ENCODE measurements around the gene UPF1.

The UPF1 gene

DNA sequence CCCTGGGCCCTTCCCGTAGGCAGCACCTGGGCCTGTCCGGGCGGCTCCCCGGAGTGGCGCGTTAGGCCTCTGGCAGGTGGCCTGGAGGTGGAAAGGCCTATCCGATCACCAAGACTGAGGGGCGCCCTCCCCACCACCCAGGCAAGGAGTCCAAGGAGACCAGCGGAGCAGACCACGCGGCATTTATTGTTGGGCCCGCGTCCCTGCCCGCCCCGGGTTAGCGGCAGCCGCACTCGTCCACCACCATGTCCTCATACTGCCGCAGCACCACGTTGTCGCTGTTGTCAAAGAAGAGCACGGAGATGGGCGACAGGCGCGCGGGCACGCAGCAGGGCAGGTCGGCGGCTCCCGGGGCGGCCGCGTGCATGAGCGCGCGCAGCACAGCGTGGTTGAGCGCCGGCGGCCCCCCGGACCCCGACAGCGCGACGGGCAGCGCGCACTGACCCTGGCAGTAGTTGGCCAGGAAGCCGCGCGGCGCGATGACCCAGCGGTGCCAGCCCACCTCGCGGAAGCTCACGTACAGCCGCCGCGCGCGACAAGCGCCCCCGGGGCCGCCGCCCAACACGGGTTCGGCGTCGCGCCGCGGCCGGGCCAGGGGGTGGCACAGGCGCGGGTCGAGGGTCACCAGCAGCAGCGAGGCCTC is 36.7 kb downstream of the UPF1 start:
- Histone ChIP-seq H3K36me3 (ENCODE audit: control insufficient read depth, insufficient read depth, low read length) (peaks cover 41% of the 10 kb centered on the region), H3K4me1 (ENCODE audit: control insufficient read depth, insufficient read depth, low read length) (peaks cover 10% of the 10 kb centered on the region; the same call in 1 of the 2 replicates), H3K27me3 (ENCODE audit: control insufficient read depth, insufficient read depth, low read length) (no peaks in the 10 kb centered on the region), H3K4me3 (ENCODE audit: low read depth, low read length) (no peak overlapping the region), H3K9ac (ENCODE audit: low read length) (no peak overlapping the region), H3K9me3 (ENCODE audit: control insufficient read depth, insufficient read depth, low read depth, low read length) (no peaks in the 10 kb centered on the region), H3K27ac (ENCODE audit: low read depth, low read length) (no peak overlapping the region)

GRCh38 chr19:18869023-18869618 is 37.4 kb downstream of the UPF1 start:
- peaks cover 35% of the 10 kb centered on the region for H3K36me3 ChIP-seq (ENCODE audit: control insufficient read depth, insufficient read depth, low read length)

GRCh38 chr19:18869781-18870530 is 38.2 kb downstream of the UPF1 start:
- Histone ChIP-seq H3K4me1 (ENCODE audit: control insufficient read depth, insufficient read depth, low read length) (peaks cover 10% of the 10 kb centered on the region; the same call in 1 of the 2 replicates), H3K36me3 (ENCODE audit: control insufficient read depth, insufficient read depth, low read length) (peaks cover 29% of the 10 kb centered on the region), H3K4me3 (ENCODE audit: low read depth, low read length) (peak overlapping the region; percentile 16; the same call in 1 of the 2 replicates), H3K9ac (ENCODE audit: low read length) (no peak overlapping the region), H3K27ac (ENCODE audit: low read depth, low read length) (no peak overlapping the region), H3K27me3 (ENCODE audit: control insufficient read depth, insufficient read depth, low read length) (no peaks in the 10 kb centered on the region), H3K9me3 (ENCODE audit: control insufficient read depth, insufficient read depth, low read depth, low read length) (no peaks in the 10 kb centered on the region)

More at GRCh38 chr19:18869023-18869618, 37.4 kb downstream of the UPF1 start:
- H3K27me3 ChIP-seq (ENCODE audit: control insufficient read depth, insufficient read depth, low read length) = no peaks in the 10 kb centered on the region
- H3K27ac ChIP-seq (ENCODE audit: low read depth, low read length) = no peak overlapping the region
- H3K9ac ChIP-seq (ENCODE audit: low read length) = no peak overlapping the region
- no peaks in the 10 kb centered on the region for H3K9me3 ChIP-seq (ENCODE audit: control insufficient read depth, insufficient read depth, low read depth, low read length)
- peaks cover 10% of the 10 kb centered on the region; the same call in 1 of the 2 replicates for H3K4me1 ChIP-seq (ENCODE audit: control insufficient read depth, insufficient read depth, low read length)
- H3K4me3 ChIP-seq (ENCODE audit: low read depth, low read length) = no peak overlapping the region

GRCh38 chr19:18870531-18871172 is 38.9 kb downstream of the UPF1 start:
- no peak overlapping the region for H3K4me3 ChIP-seq (ENCODE audit: low read depth, low read length)
- H3K9me3 ChIP-seq (ENCODE audit: control insufficient read depth, insufficient read depth, low read depth, low read length) = no peaks in the 10 kb centered on the region
- H3K27ac ChIP-seq (ENCODE audit: low read depth, low read length) = no peak overlapping the region
- H3K4me1 ChIP-seq (ENCODE audit: control insufficient read depth, insufficient read depth, low read length) = peaks cover 10% of the 10 kb centered on the region; the same call in 1 of the 2 replicates
- no peak overlapping the region for H3K9ac ChIP-seq (ENCODE audit: low read length)
- H3K27me3 ChIP-seq (ENCODE audit: control insufficient read depth, insufficient read depth, low read length) = no peaks in the 10 kb centered on the region
- H3K36me3 ChIP-seq (ENCODE audit: control insufficient read depth, insufficient read depth, low read length) = peaks cover 22% of the 10 kb centered on the region

GRCh38 chr19:18871543-18871942 is 39.8 kb downstream of the UPF1 start:
- no peak overlapping the region for H3K4me3 ChIP-seq (ENCODE audit: low read depth, low read length)
- H3K4me1 ChIP-seq (ENCODE audit: control insufficient read depth, insufficient read depth, low read length) = peaks cover 10% of the 10 kb centered on the region; the same call in 1 of the 2 replicates
- no peaks in the 10 kb centered on the region for H3K9me3 ChIP-seq (ENCODE audit: control insufficient read depth, insufficient read depth, low read depth, low read length)
- H3K36me3 ChIP-seq (ENCODE audit: control insufficient read depth, insufficient read depth, low read length) = peaks cover 22% of the 10 kb centered on the region
- no peak overlapping the region for H3K9ac ChIP-seq (ENCODE audit: low read length)
- no peak overlapping the region for H3K27ac ChIP-seq (ENCODE audit: low read depth, low read length)
- no peaks in the 10 kb centered on the region for H3K27me3 ChIP-seq (ENCODE audit: control insufficient read depth, insufficient read depth, low read length)

DNA sequence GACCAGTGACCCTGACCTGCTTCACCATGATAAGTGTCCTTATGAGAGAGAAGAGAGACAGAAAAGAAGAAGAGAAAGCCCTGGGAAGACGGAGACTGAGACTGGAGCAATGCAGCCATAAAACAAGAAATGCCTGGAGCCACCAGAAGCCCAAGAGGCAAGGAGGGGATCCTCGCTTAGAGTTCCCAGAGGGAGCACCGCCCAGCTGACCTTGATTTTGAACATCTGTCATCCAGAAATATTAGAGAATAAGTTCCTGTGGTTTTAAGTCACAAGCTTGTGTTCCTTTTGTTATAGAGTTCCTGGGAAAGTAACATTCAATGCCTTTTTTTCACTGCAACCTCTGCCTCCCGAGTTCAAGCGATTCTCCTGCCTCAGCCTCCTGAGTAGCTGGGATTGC is 44.0 kb downstream of the UPF1 start:
- Histone ChIP-seq H3K27ac (ENCODE audit: low read depth, low read length) (no peak overlapping the region), H3K27me3 (ENCODE audit: control insufficient read depth, insufficient read depth, low read length) (no peaks in the 10 kb centered on the region), H3K9ac (ENCODE audit: low read length) (no peak overlapping the region), H3K36me3 (ENCODE audit: control insufficient read depth, insufficient read depth, low read length) (peaks cover 28% of the 10 kb centered on the region), H3K9me3 (ENCODE audit: control insufficient read depth, insufficient read depth, low read depth, low read length) (peaks cover 6% of the 10 kb centered on the region; the same call in 1 of the 2 replicates), H3K4me1 (ENCODE audit: control insufficient read depth, insufficient read depth, low read length) (peaks cover 6% of the 10 kb centered on the region), H3K4me3 (ENCODE audit: low read depth, low read length) (no peak overlapping the region)

- Histone ChIP-seq H3K27me3 (ENCODE audit: control insufficient read depth, insufficient read depth, low read length) (no peaks in the 10 kb centered on the region), H3K4me1 (ENCODE audit: control insufficient read depth, insufficient read depth, low read length) (peaks cover 3% of the 10 kb centered on the region; the same call in 1 of the 2 replicates), H3K9ac (ENCODE audit: low read length) (no peak overlapping the region), H3K27ac (ENCODE audit: low read depth, low read length) (no peak overlapping the region), H3K9me3 (ENCODE audit: control insufficient read depth, insufficient read depth, low read depth, low read length) (peaks cover 6% of the 10 kb centered on the region; the same call in 1 of the 2 replicates), H3K4me3 (ENCODE audit: low read depth, low read length) (no peak overlapping the region), H3K36me3 (ENCODE audit: control insufficient read depth, insufficient read depth, low read length) (peaks cover 34% of the 10 kb centered on the region)
Measured at GRCh38 chr19:18876865-18877264, 45.1 kb downstream of the UPF1 start.

DNA sequence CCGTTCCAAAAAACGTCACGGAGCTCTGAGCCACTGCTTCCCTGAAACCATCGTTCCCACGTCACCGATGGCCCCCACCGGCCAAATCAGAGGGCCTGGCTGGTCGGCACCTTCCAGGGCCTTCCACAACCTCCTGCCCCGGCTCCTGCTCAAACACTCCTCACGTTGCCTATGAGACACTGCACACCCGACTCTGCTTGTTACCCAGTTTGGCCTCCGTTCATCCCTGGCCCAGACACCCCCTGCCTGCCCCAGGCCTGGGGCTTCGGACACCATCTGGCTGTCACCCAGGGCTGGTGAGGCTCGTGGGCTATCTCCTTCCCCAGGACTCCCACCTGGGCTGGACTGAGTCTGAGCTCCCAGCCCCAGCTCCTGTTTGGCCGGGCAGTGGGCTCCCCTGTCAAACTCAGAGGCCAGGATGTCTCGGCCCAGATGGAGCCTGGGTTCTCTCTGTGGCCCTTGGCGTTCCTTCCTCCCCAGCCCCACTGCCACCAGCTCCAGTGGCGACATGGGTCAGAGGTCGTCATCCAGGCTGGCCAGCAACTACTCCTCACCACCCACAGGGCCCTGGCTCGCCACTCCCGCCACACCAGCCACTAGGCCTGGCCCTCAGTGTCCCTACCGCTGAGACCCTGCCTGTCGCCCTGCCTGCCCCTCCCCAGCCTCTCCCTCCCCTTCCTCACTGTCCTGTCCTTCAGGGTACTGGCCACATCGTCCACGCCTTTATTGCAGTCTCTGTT is 46.5 kb downstream of the UPF1 start:
- peaks cover 6% of the 10 kb centered on the region; the same call in 1 of the 2 replicates for H3K9me3 ChIP-seq (ENCODE audit: control insufficient read depth, insufficient read depth, low read depth, low read length)
- H3K4me1 ChIP-seq (ENCODE audit: control insufficient read depth, insufficient read depth, low read length) = peaks cover 3% of the 10 kb centered on the region; the same call in 1 of the 2 replicates
- H3K9ac ChIP-seq (ENCODE audit: low read length) = no peak overlapping the region
- H3K36me3 ChIP-seq (ENCODE audit: control insufficient read depth, insufficient read depth, low read length) = peaks cover 37% of the 10 kb centered on the region
- H3K27ac ChIP-seq (ENCODE audit: low read depth, low read length) = no peak overlapping the region
- H3K4me3 ChIP-seq (ENCODE audit: low read depth, low read length) = no peak overlapping the region
- no peaks in the 10 kb centered on the region for H3K27me3 ChIP-seq (ENCODE audit: control insufficient read depth, insufficient read depth, low read length)

DNA sequence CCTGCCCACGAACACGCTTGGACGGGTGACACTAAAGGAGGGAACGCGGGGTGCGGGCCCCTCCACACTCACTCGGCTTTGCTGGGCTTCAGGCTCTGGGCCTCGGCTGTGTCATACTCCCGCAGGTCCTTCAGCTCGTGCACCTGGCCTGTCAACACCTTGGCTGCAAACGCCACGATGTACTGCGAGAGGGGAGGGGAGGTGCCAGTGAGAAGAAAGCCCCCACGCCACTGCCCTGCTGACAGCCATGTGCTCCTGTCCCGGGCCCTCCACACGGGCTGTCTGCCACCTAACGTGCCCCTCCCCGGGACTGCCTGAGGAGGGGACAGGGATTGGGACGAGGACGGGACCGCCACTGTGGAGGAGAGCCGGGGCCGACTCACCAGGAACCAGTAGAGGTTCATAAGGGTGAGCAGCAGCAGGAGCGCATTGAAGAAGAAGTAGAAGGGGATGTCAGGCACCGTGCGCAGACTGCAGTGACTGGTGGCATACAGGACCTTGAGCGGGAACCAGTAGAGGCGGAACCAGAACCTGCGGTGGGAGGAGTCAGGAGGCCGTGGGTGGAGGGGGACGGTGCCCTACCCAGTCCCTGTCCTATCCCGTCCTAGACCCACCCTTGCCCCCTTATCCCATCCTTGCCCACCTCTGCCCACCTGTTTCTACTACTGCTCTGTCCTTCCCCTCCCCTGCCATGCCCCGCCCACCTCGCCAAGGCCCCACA is 47.3 kb downstream of the UPF1 start:
- no peak overlapping the region for H3K4me3 ChIP-seq (ENCODE audit: low read depth, low read length)
- peaks cover 3% of the 10 kb centered on the region; the same call in 1 of the 2 replicates for H3K4me1 ChIP-seq (ENCODE audit: control insufficient read depth, insufficient read depth, low read length)
- peaks cover 45% of the 10 kb centered on the region for H3K36me3 ChIP-seq (ENCODE audit: control insufficient read depth, insufficient read depth, low read length)
- H3K9ac ChIP-seq (ENCODE audit: low read length) = no peak overlapping the region
- peaks cover 6% of the 10 kb centered on the region; the same call in 1 of the 2 replicates for H3K9me3 ChIP-seq (ENCODE audit: control insufficient read depth, insufficient read depth, low read depth, low read length)
- no peaks in the 10 kb centered on the region for H3K27me3 ChIP-seq (ENCODE audit: control insufficient read depth, insufficient read depth, low read length)
- no peak overlapping the region for H3K27ac ChIP-seq (ENCODE audit: low read depth, low read length)

Measured in HUES6 (cell line).